ENCODE measurements around the gene PRPF31. TPM values are rescaled to one million over a fixed set of nuclear protein-coding genes. Genes with fewer than 3 reads are reported as not detected.

PRPF31 gene
- total RNA-seq, 5 donors from 2014 or later (not counting 1 experiment from before 2014, with no cell fraction given): 56.3 to 75.3 (median 69.8) TPM

GRCh38 chr19:54128796-54129616 is 13.5 kb downstream of the PRPF31 start:
- no peak overlapping the region for H3K4me3 ChIP-seq (ENCODE audit: control insufficient read depth in 1 of 2, extremely low read depth in 1 of 2, low read length in 1 of 2)
- peaks cover 32 to 65% of the 10 kb centered on the region in 2 donors for H3K36me3 ChIP-seq (ENCODE audit: control insufficient read depth in 2 of 2, extremely low read depth in 1 of 2, insufficient read depth in 1 of 2, low read length in 1 of 2)
- H3K27ac ChIP-seq (ENCODE audit: low read length): no peak overlapping the region
- Mint-ChIP-seq H3K4me1 (no peaks in the 10 kb centered on the region), H3K9me3 (no peaks in the 10 kb centered on the region), H3K27ac (no peak overlapping the region), H3K27me3 (no peaks in the 10 kb centered on the region), H3K4me3 (no peak overlapping the region), H3K36me3 (peaks cover 25% of the 10 kb centered on the region)
- DNase-seq: no peak
- H3K4me1 ChIP-seq (ENCODE audit: control insufficient read depth in 1 of 2, extremely low read depth in 1 of 2, insufficient read depth in 2 of 2, low read length in 2 of 2): peaks cover 0 to 5% of the 10 kb centered on the region in 2 experiments
- H3K27me3 ChIP-seq (replicated peaks in 1 of 2; ENCODE audit: control insufficient read depth in 2 of 2, extremely low read depth in 1 of 2, insufficient read depth in 2 of 2, low read length in 1 of 2): no peaks in the 10 kb centered on the region
- ChIA-PET CTCF (no interaction called here), POLR2A (no interaction called here)
- H3K9me3 ChIP-seq: no peaks in the 10 kb centered on the region
- ATAC-seq (replicated peaks in 1 of 4): no peak
- 92% methylated on average over 25 of the region's 41 CpGs for WGBS (ENCODE audit: insufficient coverage)

DNA sequence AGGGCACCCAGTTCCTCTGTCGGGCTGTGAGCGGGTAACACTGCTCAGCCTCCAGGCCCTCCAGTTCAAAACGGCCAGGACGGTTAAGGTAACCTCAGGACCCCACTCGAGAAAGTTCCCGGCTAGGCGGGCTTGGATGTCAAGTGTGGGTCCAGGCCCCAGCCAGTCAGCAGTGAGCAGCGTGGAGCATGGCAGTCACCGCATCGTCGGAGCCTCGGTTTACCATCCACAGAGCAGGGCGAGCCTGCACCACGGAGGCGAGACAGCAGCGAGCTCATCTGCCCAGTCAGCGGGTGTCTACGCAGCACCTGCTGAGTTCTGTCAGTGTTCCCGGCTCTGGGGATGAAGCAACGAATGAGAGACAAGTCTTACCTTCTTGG is 14.1 kb downstream of the PRPF31 start:
- Histone ChIP-seq H3K4me1 (ENCODE audit: control insufficient read depth in 1 of 2, extremely low read depth in 1 of 2, insufficient read depth in 2 of 2, low read length in 2 of 2) (peaks cover 0 to 5% of the 10 kb centered on the region in 2 experiments), H3K36me3 (ENCODE audit: control insufficient read depth in 2 of 2, extremely low read depth in 1 of 2, insufficient read depth in 1 of 2, low read length in 1 of 2) (peaks cover 30 to 59% of the 10 kb centered on the region in 2 donors), H3K9me3 (no peaks in the 10 kb centered on the region), H3K27ac (ENCODE audit: low read length) (no peak overlapping the region), H3K4me3 (ENCODE audit: control insufficient read depth in 1 of 2, extremely low read depth in 1 of 2, low read length in 1 of 2) (no peak overlapping the region), H3K27me3 (replicated peaks in 1 of 2; ENCODE audit: control insufficient read depth in 2 of 2, extremely low read depth in 1 of 2, insufficient read depth in 2 of 2, low read length in 1 of 2) (peaks cover 0 to under 1% of the 10 kb centered on the region in 2 experiments)
- WGBS (ENCODE audit: insufficient coverage): 97% methylated on average over 19 of the region's 20 CpGs
- CTCF ChIA-PET: no interaction called here
- Mint-ChIP-seq H3K4me3 (no peak overlapping the region), H3K4me1 (peaks cover 0 to 5% (median 4%) of the 10 kb centered on the region in 3 donors), H3K27me3 (no peaks in the 10 kb centered on the region), H3K9me3 (no peaks in the 10 kb centered on the region), H3K36me3 (peaks cover 23% of the 10 kb centered on the region), H3K27ac (no peak overlapping the region)
- POLR2A ChIA-PET: no interaction called here
- DNase-seq: no peak
- no peak for ATAC-seq (replicated peaks in 1 of 4)

- H3K36me3 Mint-ChIP-seq: peaks cover 5% of the 10 kb centered on the region
- ChIA-PET POLR2A (no interaction called here), CTCF (no interaction called here)
- H3K27me3 Mint-ChIP-seq: no peaks in the 10 kb centered on the region
- H3K4me3 ChIP-seq (ENCODE audit: control insufficient read depth in 1 of 2, extremely low read depth in 1 of 2, low read length in 1 of 2): no peak overlapping the region
- H3K27ac ChIP-seq (ENCODE audit: low read length): no peak overlapping the region
- no peak overlapping the region for H3K27ac Mint-ChIP-seq
- H3K4me1 ChIP-seq (ENCODE audit: control insufficient read depth in 1 of 2, extremely low read depth in 1 of 2, insufficient read depth in 2 of 2, low read length in 2 of 2): peaks cover 9 to 20% of the 10 kb centered on the region in 2 experiments
- no peak overlapping the region for H3K4me3 Mint-ChIP-seq
- ATAC-seq (replicated peaks in 1 of 4): no peak
- H3K4me1 Mint-ChIP-seq: peaks cover 12 to 17% (median 17%) of the 10 kb centered on the region in 3 donors
- peak in 2 of 35 experiments; percentile 19 to 66 for DNase-seq
- WGBS (ENCODE audit: insufficient coverage): 100% methylated on average over 7 of the region's 10 CpGs
- H3K9me3 ChIP-seq: no peaks in the 10 kb centered on the region
- peaks cover 16 to 24% of the 10 kb centered on the region in 2 donors for H3K36me3 ChIP-seq (ENCODE audit: control insufficient read depth in 2 of 2, extremely low read depth in 1 of 2, insufficient read depth in 1 of 2, low read length in 1 of 2)
- H3K27me3 ChIP-seq (replicated peaks in 1 of 2; ENCODE audit: control insufficient read depth in 2 of 2, extremely low read depth in 1 of 2, insufficient read depth in 2 of 2, low read length in 1 of 2): peaks cover 0 to 5% of the 10 kb centered on the region in 2 experiments
- H3K9me3 Mint-ChIP-seq: no peaks in the 10 kb centered on the region
These were observed 17.9 kb downstream of the PRPF31 start for GRCh38 chr19:54133312-54133956.

DNA sequence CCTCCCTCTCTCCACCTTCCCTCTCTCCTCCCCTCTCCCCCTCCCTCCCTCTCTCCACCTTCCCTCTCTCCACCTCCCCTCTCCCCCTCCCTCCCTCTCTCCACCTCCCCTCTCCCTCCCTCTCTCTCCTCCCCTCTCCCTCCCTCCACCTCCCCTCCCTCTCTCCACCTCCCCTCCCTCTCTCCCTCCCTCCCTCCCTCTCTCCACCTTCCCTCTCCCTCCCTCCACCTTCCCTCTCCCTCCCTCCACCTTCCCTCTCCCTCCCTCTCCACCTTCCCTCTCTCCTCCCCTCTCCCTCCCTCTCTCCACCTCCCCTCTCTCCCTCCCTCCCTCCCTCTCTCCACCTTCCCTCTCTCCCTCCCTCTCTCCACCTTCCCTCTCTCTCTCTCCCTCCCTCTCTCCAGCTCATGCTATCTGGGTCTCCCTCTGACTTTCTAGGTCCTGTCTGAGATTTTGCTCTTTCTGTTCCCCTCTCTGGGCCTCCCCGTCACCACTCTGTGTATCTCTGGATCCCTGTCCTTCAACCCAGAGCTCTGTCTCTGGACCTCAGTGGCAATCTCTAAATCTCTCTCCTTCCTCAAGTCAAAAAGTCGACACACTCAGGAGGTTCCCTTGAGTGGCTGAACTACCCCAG is 18.5 kb downstream of the PRPF31 start:
- DNase-seq (no peak), ATAC-seq (replicated peaks in 1 of 4) (no peak)
- POLR2A ChIA-PET: no interaction called here
- Mint-ChIP-seq H3K27ac (peak overlapping the region; percentile 39 to 66), H3K9me3 (no peaks in the 10 kb centered on the region), H3K4me3 (no peak overlapping the region), H3K27me3 (no peaks in the 10 kb centered on the region), H3K36me3 (peaks cover 5% of the 10 kb centered on the region), H3K4me1 (peaks cover 18 to 23% (median 22%) of the 10 kb centered on the region in 3 donors)
- Histone ChIP-seq H3K4me3 (ENCODE audit: control insufficient read depth in 1 of 2, extremely low read depth in 1 of 2, low read length in 1 of 2) (no peak overlapping the region), H3K27me3 (replicated peaks in 1 of 2; ENCODE audit: control insufficient read depth in 2 of 2, extremely low read depth in 1 of 2, insufficient read depth in 2 of 2, low read length in 1 of 2) (peaks cover 0 to 5% of the 10 kb centered on the region in 2 experiments), H3K9me3 (no peaks in the 10 kb centered on the region), H3K4me1 (ENCODE audit: control insufficient read depth in 1 of 2, extremely low read depth in 1 of 2, insufficient read depth in 2 of 2, low read length in 2 of 2) (peaks cover 13 to 27% of the 10 kb centered on the region in 2 experiments), H3K27ac (ENCODE audit: low read length) (no peak overlapping the region), H3K36me3 (ENCODE audit: control insufficient read depth in 2 of 2, extremely low read depth in 1 of 2, insufficient read depth in 1 of 2, low read length in 1 of 2) (peaks cover 10 to 21% of the 10 kb centered on the region in 2 donors)
- 80% methylated on average over 2 of the region's 2 CpGs for WGBS (ENCODE audit: insufficient coverage)
- CTCF ChIA-PET: no interaction called here

GRCh38 chr19:54136086-54136863 is 20.7 kb downstream of the PRPF31 start:
- Mint-ChIP-seq H3K9me3 (no peaks in the 10 kb centered on the region), H3K27ac (peak overlapping the region; percentile 90 to 92), H3K27me3 (no peaks in the 10 kb centered on the region), H3K36me3 (peaks cover 3% of the 10 kb centered on the region), H3K4me1 (peaks cover 40 to 45% (median 42%) of the 10 kb centered on the region in 3 donors), H3K4me3 (peak overlapping the region; percentile 78 to 87 (median 85))
- DNase-seq (peak in 1 of 35 experiments; percentile 4), ATAC-seq (replicated peaks in 1 of 4) (no peak)
- CTCF ChIA-PET: interaction anchor here in 1 of 2 donors (0.6 to 1.9 kb wide), 12 partner anchors 21 to 1535 kb away, joined by 3 to 26 read pairs (median 4); partner anchors contain the start of genes LENG1, MBOAT7, PRPF31 and TFPT
- Histone ChIP-seq H3K9me3 (no peaks in the 10 kb centered on the region), H3K4me3 (ENCODE audit: control insufficient read depth in 1 of 2, extremely low read depth in 1 of 2, low read length in 1 of 2) (peak overlapping the region; percentile 56 to 67), H3K4me1 (ENCODE audit: control insufficient read depth in 1 of 2, extremely low read depth in 1 of 2, insufficient read depth in 2 of 2, low read length in 2 of 2) (peaks cover 13 to 46% of the 10 kb centered on the region in 2 experiments), H3K27ac (ENCODE audit: low read length) (peak overlapping the region; percentile 25), H3K27me3 (replicated peaks in 1 of 2; ENCODE audit: control insufficient read depth in 2 of 2, extremely low read depth in 1 of 2, insufficient read depth in 2 of 2, low read length in 1 of 2) (peaks cover 0 to 5% of the 10 kb centered on the region in 2 experiments), H3K36me3 (ENCODE audit: control insufficient read depth in 2 of 2, extremely low read depth in 1 of 2, insufficient read depth in 1 of 2, low read length in 1 of 2) (peaks cover 2 to 17% of the 10 kb centered on the region in 2 donors)
- 13% methylated on average over 17 of the region's 30 CpGs for WGBS (ENCODE audit: insufficient coverage)
- POLR2A ChIA-PET: interaction anchor here (0.8 to 1.7 kb wide), 11 partner anchors 21 to 1985 kb away, joined by 3 to 30 read pairs (median 5); partner anchors contain the start of genes PRPF31 (in 2 of the 2), TFPT (in 2 of the 2), LENG1 (in 1 of the 2) and LENG8 (in 1 of the 2)

Measured in T-cell (primary cell).